H1 (cell line): Measurements from ENCODE around the gene C5orf22. TPM values are rescaled to one million over a fixed set of nuclear protein-coding genes. Genes with fewer than 3 reads are reported as not detected.

Experiments used
- CTCF ChIA-PET: fragments of 300-600 bp; sonication (Branson Sonifier 250); formaldehyde crosslinking; loops from one replicate; lab custom pipeline; 2021; ENCODE audit not compliant: partially characterized antibody; lab: Charles Lee
- POLR2A ChIA-PET: fragments of 300-600 bp; sonication (Branson Sonifier 250); formaldehyde crosslinking; loops from one replicate; lab custom pipeline; 2021; ENCODE audit warnings: inconsistent platforms; ENCODE audit not compliant: partially characterized antibody; lab: Charles Lee
- DNase-seq, 2 experiments: peaks; one replicate each; pipeline versions ENCODE4 v3.0.0 to v3.0.0-alpha.2; 2010 to 2022; ENCODE audit warnings: low spot score in 2 of 2, low read depth in 1 of 2, mixed read lengths in 1 of 2
- FAIRE-seq: peaks from 2 replicates; lab custom pipeline; 2011; peaks lifted over from hg19 to GRCh38; lab: Jason Lieb, UNC
- H2AFZ ChIP-seq: 2 replicates; pipeline ENCODE4 v1.8.1; 2012; ENCODE audit warnings: low read length, inconsistent platforms
- H2AK5ac ChIP-seq: 2 replicates; pipeline ENCODE4 v1.6.1; 2013; ENCODE audit warnings: low read depth, low read length
- H2BK120ac ChIP-seq: replicated peaks from 2 replicates; pipeline ENCODE3; 2013; ENCODE audit warnings: low read depth, low read length, inconsistent platforms
- H2BK12ac ChIP-seq: 2 replicates; pipeline ENCODE4 v1.6.1; 2013; ENCODE audit warnings: low read depth, low read length
- H2BK15ac ChIP-seq: 2 replicates; pipeline ENCODE4 v1.6.1; 2013; ENCODE audit warnings: low read length
- H2BK20ac ChIP-seq: 2 replicates; pipeline ENCODE4 v1.6.1; 2013; ENCODE audit warnings: low read length
- H2BK5ac ChIP-seq: 2 replicates; pipeline ENCODE4 v1.6.1; 2013; ENCODE audit warnings: low read depth, low read length
- H3K14ac ChIP-seq: 2 replicates; pipeline ENCODE4 v1.6.1; 2013; ENCODE audit warnings: inconsistent platforms; ENCODE audit not compliant: insufficient read length
- H3K18ac ChIP-seq: 2 replicates; pipeline ENCODE4 v1.6.1; 2013; ENCODE audit warnings: low read length; ENCODE audit errors: extremely low read depth
- H3K23ac ChIP-seq: 2 replicates; pipeline ENCODE4 v1.6.1; 2013; ENCODE audit warnings: inconsistent platforms; ENCODE audit not compliant: insufficient read length
- H3K23me2 ChIP-seq: 2 replicates; pipeline ENCODE4 v1.6.1; 2013; ENCODE audit warnings: low read depth, low read length
- H3K27ac ChIP-seq: 2 replicates; pipeline ENCODE4 v1.6.1; 2011; ENCODE audit warnings: low read depth, low read length, inconsistent platforms
- H3K27me3 ChIP-seq, 4 experiments: replicated peaks in 1 of 4; 1 replicate in 1 of 4; 2 replicates in 3 of 4; pipeline versions ENCODE4 v1.6.1 to v1.8.1; 2011 to 2013; ENCODE audit warnings: low read length in 3 of 4, mild to moderate bottlenecking in 3 of 4, inconsistent platforms in 2 of 4, mixed read lengths in 2 of 4, moderate library complexity in 1 of 4; ENCODE audit not compliant: control insufficient read depth in 3 of 4, insufficient read depth in 3 of 4; ENCODE audit errors: extremely low read depth in 1 of 4
- H3K36me3 ChIP-seq, 4 experiments: 2 replicates each; pipeline versions ENCODE4 v1.6.1 to v1.8.1; 2011 to 2013; ENCODE audit warnings: mild to moderate bottlenecking in 4 of 4, low read length in 3 of 4, moderate library complexity in 2 of 4, control low read depth in 1 of 4, inconsistent platforms in 1 of 4; ENCODE audit not compliant: insufficient read depth in 4 of 4, control insufficient read depth in 2 of 4
- H3K4ac ChIP-seq: replicated peaks from 2 replicates; pipeline ENCODE3; 2013; ENCODE audit warnings: low read length, low read depth, mixed read lengths, inconsistent platforms; ENCODE audit not compliant: insufficient read length
- H3K4me1 ChIP-seq, 4 experiments: replicated peaks in 1 of 4; 1 replicate in 1 of 4; 2 replicates in 3 of 4; pipeline versions ENCODE4 v1.6.1 to v1.8.1; 2011 to 2013; ENCODE audit warnings: low read length in 3 of 4, inconsistent platforms in 2 of 4, mixed read lengths in 1 of 4; ENCODE audit not compliant: insufficient read depth in 4 of 4, control insufficient read depth in 3 of 4
- H3K4me2 ChIP-seq, 2 experiments: 2 replicates each; pipeline versions ENCODE4 v1.6.1 to v1.8.1; 2011 to 2013; ENCODE audit warnings: low read depth in 2 of 2, low read length in 2 of 2, control low read depth in 1 of 2, inconsistent platforms in 1 of 2, mild to moderate bottlenecking in 1 of 2; ENCODE audit not compliant: insufficient read depth in 1 of 2
- H3K4me3 ChIP-seq, 4 experiments: fragments of 200-600, 300-600 bp in 1 of 4; sonication (generic), shearing (Covaris generic), sonication (Bioruptor Twin) in 1 of 4; 2 replicates each; pipeline versions ENCODE4 v1.5.1 to v1.8.1; 2011 to 2016; ENCODE audit warnings: low read length in 4 of 4, low read depth in 3 of 4, control low read depth in 2 of 4, inconsistent platforms in 2 of 4, mild to moderate bottlenecking in 2 of 4, mixed read lengths in 1 of 4, moderate library complexity in 1 of 4; ENCODE audit not compliant: insufficient read depth in 2 of 4; ENCODE audit errors: extremely low read depth in 1 of 4
- H3K56ac ChIP-seq: replicated peaks from 2 replicates; pipeline ENCODE3; 2013; ENCODE audit warnings: low read depth, mild to moderate bottlenecking, mixed read lengths, low read length, inconsistent platforms; ENCODE audit not compliant: insufficient read length
- H3K79me1 ChIP-seq: 2 replicates; pipeline ENCODE4 v1.6.1; 2013; ENCODE audit warnings: low read depth, low read length, control low read depth
- H3K79me2 ChIP-seq, 2 experiments: 2 replicates each; pipeline versions ENCODE4 v1.6.1 to v1.8.1; 2012 to 2013; ENCODE audit warnings: low read length in 2 of 2, mild to moderate bottlenecking in 2 of 2, inconsistent platforms in 1 of 2; ENCODE audit not compliant: insufficient read depth in 2 of 2, control insufficient read depth in 1 of 2
- H3K9ac ChIP-seq, 4 experiments: replicated peaks in 1 of 4; 1 replicate in 1 of 4; 2 replicates in 3 of 4; pipeline versions ENCODE4 v1.6.1 to v1.8.1; 2011 to 2013; ENCODE audit warnings: low read depth in 3 of 4, low read length in 3 of 4, control low read depth in 2 of 4, mild to moderate bottlenecking in 2 of 4, moderate library complexity in 2 of 4, inconsistent platforms in 1 of 4; ENCODE audit errors: extremely low read depth in 1 of 4
- H3K9me3 ChIP-seq, 2 experiments: 2 replicates each; pipeline versions ENCODE4 v1.6.1 to v1.8.1; 2012 to 2013; ENCODE audit warnings: mild to moderate bottlenecking in 2 of 2, moderate library complexity in 2 of 2, control low read depth in 1 of 2, inconsistent platforms in 1 of 2, low read depth in 1 of 2, low read length in 1 of 2, mixed read lengths in 1 of 2; ENCODE audit not compliant: insufficient read depth in 2 of 2
- H4K20me1 ChIP-seq, 2 experiments: replicated peaks in 1 of 2; 2 replicates each; pipeline versions ENCODE3 to v1.8.1; 2011 to 2013; ENCODE audit warnings: inconsistent platforms in 2 of 2, low read length in 2 of 2, mild to moderate bottlenecking in 1 of 2; ENCODE audit not compliant: insufficient read depth in 2 of 2, control insufficient read depth in 1 of 2
- H4K5ac ChIP-seq: 2 replicates; pipeline ENCODE4 v1.6.1; 2013; ENCODE audit warnings: low read length, low read depth, mixed read lengths, inconsistent platforms; ENCODE audit not compliant: insufficient read length
- H4K8ac ChIP-seq: 2 replicates; pipeline ENCODE4 v1.8.0; 2013; ENCODE audit warnings: mild to moderate bottlenecking, moderate library complexity, low read length, inconsistent platforms; ENCODE audit not compliant: insufficient read depth; ENCODE audit errors: extremely low read depth
- H4K91ac ChIP-seq: replicated peaks from 2 replicates; pipeline ENCODE3; 2013; ENCODE audit warnings: low read length, mixed read lengths, inconsistent platforms; ENCODE audit not compliant: insufficient read length
- ATF2 ChIP-seq: IDR thresholded peaks from 2 replicates; pipeline ENCODE4 v1.6.1; 2012; ENCODE audit warnings: low read length, inconsistent platforms
- BCL11A ChIP-seq, 2 experiments: IDR thresholded peaks; one replicate each; pipeline ENCODE4 v1.6.1; 2011; ENCODE audit warnings: low read depth in 2 of 2, low read length in 2 of 2, mild to moderate bottlenecking in 2 of 2
- CBX5 ChIP-seq: fragments of 300-800, 300-1000 bp; sonication (generic); IDR thresholded peaks from 2 replicates; pipeline ENCODE4 v1.7.1; 2016; ENCODE audit warnings: antibody characterized with exemption, low read length, low read depth
- CHD1 ChIP-seq: IDR thresholded peaks from 2 replicates; pipeline ENCODE4 v1.6.1; 2012; ENCODE audit warnings: low read depth, low read length, improper control_type of control experiment
- CTBP2 ChIP-seq: IDR thresholded peaks from 2 replicates; pipeline ENCODE4 v1.7.0; 2011; ENCODE audit warnings: borderline replicate concordance, mild to moderate bottlenecking, moderate library complexity, mixed read lengths, low read length; ENCODE audit not compliant: insufficient read depth, insufficient read length
- EZH2 ChIP-seq: fragments of 200-600 bp; sonication (generic); IDR thresholded peaks from 2 replicates; pipeline ENCODE4 v1.7.1; 2012; ENCODE audit warnings: low read depth, mild to moderate bottlenecking, moderate library complexity, low read length, inconsistent platforms; ENCODE audit not compliant: severe bottlenecking
- POU5F1 ChIP-seq: IDR thresholded peaks from 2 replicates; pipeline ENCODE4 v1.6.1; 2011; ENCODE audit warnings: low read depth, mild to moderate bottlenecking, low read length, moderate library complexity
- SIX5 ChIP-seq: IDR thresholded peaks from 2 replicates; pipeline ENCODE4 v1.6.1; 2011; ENCODE audit warnings: mild to moderate bottlenecking, low read depth, low read length
- TCF12 ChIP-seq: IDR thresholded peaks from 2 replicates; pipeline ENCODE4 v1.6.1; 2011; ENCODE audit warnings: low read depth, mild to moderate bottlenecking, low read length
- ZNF274 ChIP-seq: IDR thresholded peaks from 2 replicates; pipeline ENCODE4 v1.7.0; 2012; ENCODE audit warnings: low read length, borderline replicate concordance; ENCODE audit errors: extremely low read depth
- WGBS, 2 experiments: shearing (Covaris generic) in 1 of 2; methylation state at CpG; one replicate each; pipeline versions ENCODE4 v1.1.6 to v1.1.7; 2013 to 2015; ENCODE audit warnings: low lambda C conversion rate in 2 of 2, mixed read lengths in 2 of 2, inconsistent platforms in 1 of 2, low coverage in 1 of 2, missing lambda C conversion rate in 1 of 2; ENCODE audit not compliant: insufficient replicate concordance in 2 of 2, insufficient coverage in 1 of 2, insufficient read length in 1 of 2; ENCODE audit errors: extremely low coverage in 1 of 2, missing lambda C conversion rate in 1 of 2; 5-methylcytosine and 5-hydroxymethylcytosine counted together
- polyA plus RNA-seq, 7 experiments: library from polyadenylated mRNA; depleted of rRNA in 3 of 7; stranded (reverse) in 5 of 7; unstranded in 2 of 7; fragments of >200 nt in 5 of 7; fragments of 200-250 nt in 2 of 7; gene quantifications; 1 replicate in 5 of 7; 2 replicates in 1 of 7; 4 replicates in 1 of 7; pipeline versions ENCODE4 v1.2.1 to v1.2.3, GENCODE V29; 2011 to 2013; ENCODE audit warnings: missing spikeins in 2 of 7, mixed read lengths in 2 of 7
- total RNA-seq: library from RNA; stranded (reverse); fragmentation: NEBNext Ultra II Directional; extraction: Animal tissue kit (Norgen Biotek cat#: 25700); gene quantifications from 2 replicates; pipeline ENCODE4 v1.2.1, GENCODE V29; 2021
- TF ChIP-seq, protein P1 (sequence below): IDR thresholded peaks from 2 replicates; pipeline ENCODE4 v1.6.1; 2011; ENCODE audit warnings: low read length, improper control_type of control experiment

The C5orf22 gene
- total and polyA plus RNA-seq, 2 of the 8 experiments (the other 6 are each of a cell fraction or from before 2014, with no cell fraction given): 19.6 to 36.2 TPM

GRCh38 chr5:31537851-31538250 is 5.8 kb downstream of the C5orf22 start:
- H3K56ac ChIP-seq: no peak overlapping the region
- no peak overlapping the region for H2BK15ac ChIP-seq
- peaks cover 0 to 3% (median 0%) of the 10 kb centered on the region in 4 experiments; a peak in 1 of 7 replicates for H3K4me1 ChIP-seq
- no peak overlapping the region for H2BK20ac ChIP-seq
- no peak overlapping the region for H3K4ac ChIP-seq
- no peaks in the 10 kb centered on the region for H3K27me3 ChIP-seq
- H4K91ac ChIP-seq: no peak overlapping the region
- H3K79me1 ChIP-seq: no peaks in the 10 kb centered on the region; the same call in 1 of the 2 replicates
- H2AFZ ChIP-seq: no peak overlapping the region
- no peak overlapping the region for H2BK120ac ChIP-seq
- H3K27ac ChIP-seq: no peak overlapping the region
- DNase-seq (no peak), FAIRE-seq (no peak)
- 82% methylated on average over 4 of the region's 4 CpGs; no CpG with 5 or more reads in 1 of the 2 experiments for WGBS, 2 experiments
- no peak overlapping the region for H2AK5ac ChIP-seq
- H3K9me3 ChIP-seq: no peaks in the 10 kb centered on the region
- H3K23me2 ChIP-seq: peaks cover 4% of the 10 kb centered on the region; the same call in 1 of the 2 replicates
- H4K5ac ChIP-seq: no peak overlapping the region
- no peak overlapping the region for H4K8ac ChIP-seq
- no peak overlapping the region for H3K14ac ChIP-seq
- ChIA-PET CTCF (interaction anchor here (0.6 to 1.5 kb wide), 3 partner anchors 41 to 292 kb away, joined by 3 to 4 read pairs (median 4); no protein-coding TSS in a partner anchor), POLR2A (interaction anchor here (1.2 to 1.3 kb wide), 2 partner anchors 9 to 19 kb away, joined by 3 to 4 read pairs; no protein-coding TSS in a partner anchor)
- H3K9ac ChIP-seq: no peak overlapping the region
- H3K23ac ChIP-seq: no peak overlapping the region
- no peak overlapping the region for H2BK5ac ChIP-seq
- peaks cover 0 to 13% of the 10 kb centered on the region in 2 experiments; a peak in 3 of 4 replicates for H3K79me2 ChIP-seq
- no peak overlapping the region for H3K4me3 ChIP-seq
- no peak for TF ChIP-seq EZH2
- TF ChIP-seq, protein P1, sequence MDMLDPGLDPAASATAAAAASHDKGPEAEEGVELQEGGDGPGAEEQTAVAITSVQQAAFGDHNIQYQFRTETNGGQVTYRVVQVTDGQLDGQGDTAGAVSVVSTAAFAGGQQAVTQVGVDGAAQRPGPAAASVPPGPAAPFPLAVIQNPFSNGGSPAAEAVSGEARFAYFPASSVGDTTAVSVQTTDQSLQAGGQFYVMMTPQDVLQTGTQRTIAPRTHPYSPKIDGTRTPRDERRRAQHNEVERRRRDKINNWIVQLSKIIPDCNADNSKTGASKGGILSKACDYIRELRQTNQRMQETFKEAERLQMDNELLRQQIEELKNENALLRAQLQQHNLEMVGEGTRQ: no peak
- no peak for TF ChIP-seq BCL11A (IDR thresholded peaks at IDR 0.05; ENCODE audit: low read depth in 2 of 2, low read length in 2 of 2)
- no peak for TF ChIP-seq CBX5
- no peak for TF ChIP-seq CHD1
- no peak for TF ChIP-seq CTBP2
- no peak for TF ChIP-seq SIX5
- no peak for TF ChIP-seq ATF2
- TF ChIP-seq ZNF274: no peak
- TF ChIP-seq POU5F1: no peak
- no peak for TF ChIP-seq TCF12
- TF ChIP-seq, all 59 proteins: peak for 0
- peaks cover 11 to 76% (median 35%) of the 10 kb centered on the region in 4 experiments for H3K36me3 ChIP-seq
- H2BK12ac ChIP-seq: no peak overlapping the region
- peaks cover 0 to 2% of the 10 kb centered on the region in 2 experiments for H4K20me1 ChIP-seq
- H3K4me2 ChIP-seq: no peak overlapping the region
- no peak overlapping the region for H3K18ac ChIP-seq
